ENCODE results near the gene YARS1. TPM values are rescaled to one million over a fixed set of nuclear protein-coding genes. Genes with fewer than 3 reads are reported as not detected.

Gene YARS1
- polyA plus RNA-seq, 3 donors, result 38.1 to 42.7 (median 39.8) TPM

DNA sequence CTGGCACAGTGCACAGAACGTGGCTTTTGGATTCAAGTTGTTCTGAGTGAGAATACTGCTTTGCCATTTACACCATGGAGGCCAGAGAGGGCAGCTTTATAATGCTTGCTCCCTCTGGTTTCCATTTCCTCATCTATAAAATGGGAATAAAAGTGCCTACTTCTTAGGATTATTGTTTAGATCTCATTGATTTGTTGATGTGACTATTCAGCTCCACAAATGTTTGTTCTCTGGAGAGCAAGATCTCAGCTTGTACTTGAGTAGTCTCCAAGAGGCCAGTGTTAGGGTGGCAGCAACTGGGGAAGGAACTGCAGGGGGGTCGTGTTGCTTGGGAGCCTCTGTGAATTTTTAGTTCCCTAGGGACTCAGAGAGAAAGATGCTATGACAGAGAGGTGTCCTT, 55.2 kb downstream of the YARS1 start:
- Histone ChIP-seq H3K27ac (ENCODE audit: low read depth in 1 of 2, low read length in 2 of 2) (no peak overlapping the region), H3K79me2 (ENCODE audit: insufficient read depth, low read length) (no peaks in the 10 kb centered on the region), H3K4me1 (ENCODE audit: control insufficient read depth in 1 of 2, insufficient read depth in 2 of 2, low read length in 2 of 2) (no peaks in the 10 kb centered on the region), H3K9ac (ENCODE audit: insufficient read depth, low read length, poor library complexity, severe bottlenecking) (no peak overlapping the region), H3K4me3 (replicated peaks in 1 of 3; ENCODE audit: low read depth in 2 of 3, low read length in 3 of 3) (no peak overlapping the region), H3K4me2 (replicated peaks; ENCODE audit: extremely low read depth, low read length, poor library complexity, severe bottlenecking) (no peak overlapping the region), H3K36me3 (replicated peaks in 1 of 2; ENCODE audit: control insufficient read depth in 1 of 2, insufficient read depth in 2 of 2, low read length in 2 of 2) (no peaks in the 10 kb centered on the region), H3K27me3 (ENCODE audit: control insufficient read depth in 2 of 2, insufficient read depth in 2 of 2, low read length in 2 of 2) (no peaks in the 10 kb centered on the region), H2AFZ (ENCODE audit: insufficient read depth, low read depth, low read length, poor library complexity, severe bottlenecking) (no peak overlapping the region), H3K9me3 (replicated peaks in 1 of 2; ENCODE audit: control insufficient read depth in 1 of 2, insufficient read depth in 1 of 2, low read length in 2 of 2) (no peaks in the 10 kb centered on the region), H4K20me1 (ENCODE audit: insufficient read depth, low read length) (peaks cover 8% of the 10 kb centered on the region)
- no peak for DNase-seq
- Mint-ChIP-seq H3K9me3 (no peaks in the 10 kb centered on the region), H3K36me3 (peaks cover 0 to 4% of the 10 kb centered on the region in 2 donors), H3K27me3 (ENCODE audit: low read depth in 3 of 3) (peaks cover 0 to 8% (median 2%) of the 10 kb centered on the region in 3 donors), H3K27ac (no peak overlapping the region), H3K4me3 (no peak overlapping the region), H3K4me1 (no peaks in the 10 kb centered on the region)
- TF ChIP-seq, protein P1, sequence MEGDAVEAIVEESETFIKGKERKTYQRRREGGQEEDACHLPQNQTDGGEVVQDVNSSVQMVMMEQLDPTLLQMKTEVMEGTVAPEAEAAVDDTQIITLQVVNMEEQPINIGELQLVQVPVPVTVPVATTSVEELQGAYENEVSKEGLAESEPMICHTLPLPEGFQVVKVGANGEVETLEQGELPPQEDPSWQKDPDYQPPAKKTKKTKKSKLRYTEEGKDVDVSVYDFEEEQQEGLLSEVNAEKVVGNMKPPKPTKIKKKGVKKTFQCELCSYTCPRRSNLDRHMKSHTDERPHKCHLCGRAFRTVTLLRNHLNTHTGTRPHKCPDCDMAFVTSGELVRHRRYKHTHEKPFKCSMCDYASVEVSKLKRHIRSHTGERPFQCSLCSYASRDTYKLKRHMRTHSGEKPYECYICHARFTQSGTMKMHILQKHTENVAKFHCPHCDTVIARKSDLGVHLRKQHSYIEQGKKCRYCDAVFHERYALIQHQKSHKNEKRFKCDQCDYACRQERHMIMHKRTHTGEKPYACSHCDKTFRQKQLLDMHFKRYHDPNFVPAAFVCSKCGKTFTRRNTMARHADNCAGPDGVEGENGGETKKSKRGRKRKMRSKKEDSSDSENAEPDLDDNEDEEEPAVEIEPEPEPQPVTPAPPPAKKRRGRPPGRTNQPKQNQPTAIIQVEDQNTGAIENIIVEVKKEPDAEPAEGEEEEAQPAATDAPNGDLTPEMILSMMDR (IDR thresholded peaks at IDR 0.05), result no peak
- intact Hi-C loops (cut with micrococcal nuclease), result no loop called here
- WGBS (ENCODE audit: insufficient coverage), result no CpG with 5 or more reads among the region's 2 CpGs

DNA sequence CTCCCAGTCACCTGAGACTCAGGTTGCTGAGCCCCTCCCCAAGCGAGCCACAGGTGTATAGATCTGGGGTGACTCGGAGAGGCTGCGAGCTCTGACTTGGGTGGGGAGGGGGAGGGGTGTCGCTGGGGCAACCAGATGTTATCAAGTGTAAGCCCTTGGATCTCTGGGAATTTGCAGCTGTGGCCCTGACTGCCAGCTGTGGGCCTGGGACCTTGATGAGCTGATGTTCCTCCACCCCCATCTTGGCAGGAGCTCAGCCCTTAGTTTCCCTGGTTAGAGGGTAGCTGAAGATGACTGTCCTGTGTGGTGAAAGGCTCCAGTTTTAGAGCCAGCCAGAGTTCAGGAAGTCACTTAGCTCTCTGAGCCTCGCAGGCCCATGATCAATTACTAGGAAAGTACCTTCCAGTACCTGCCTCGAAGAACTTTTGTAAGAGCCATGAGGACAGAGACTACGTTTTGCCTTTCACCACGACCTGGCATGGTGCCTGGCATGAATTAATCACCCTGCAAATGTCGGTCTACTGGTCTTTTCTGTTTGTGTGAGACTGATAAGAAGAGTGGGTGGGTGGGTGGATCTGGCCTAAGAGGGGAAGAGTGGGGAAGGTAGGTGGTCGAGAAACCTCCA, 55.8 kb downstream of the YARS1 start:
- TF ChIP-seq, protein P1 (IDR thresholded peaks at IDR 0.05), result no peak
- Histone ChIP-seq H4K20me1 (ENCODE audit: insufficient read depth, low read length) (peaks cover 8% of the 10 kb centered on the region), H3K9ac (ENCODE audit: insufficient read depth, low read length, poor library complexity, severe bottlenecking) (no peak overlapping the region), H3K4me3 (replicated peaks in 1 of 3; ENCODE audit: low read depth in 2 of 3, low read length in 3 of 3) (no peak overlapping the region), H2AFZ (ENCODE audit: insufficient read depth, low read depth, low read length, poor library complexity, severe bottlenecking) (no peak overlapping the region), H3K4me1 (ENCODE audit: control insufficient read depth in 1 of 2, insufficient read depth in 2 of 2, low read length in 2 of 2) (no peaks in the 10 kb centered on the region), H3K27me3 (ENCODE audit: control insufficient read depth in 2 of 2, insufficient read depth in 2 of 2, low read length in 2 of 2) (no peaks in the 10 kb centered on the region), H3K9me3 (replicated peaks in 1 of 2; ENCODE audit: control insufficient read depth in 1 of 2, insufficient read depth in 1 of 2, low read length in 2 of 2) (no peaks in the 10 kb centered on the region), H3K27ac (ENCODE audit: low read depth in 1 of 2, low read length in 2 of 2) (no peak overlapping the region), H3K79me2 (ENCODE audit: insufficient read depth, low read length) (no peaks in the 10 kb centered on the region), H3K4me2 (replicated peaks; ENCODE audit: extremely low read depth, low read length, poor library complexity, severe bottlenecking) (no peak overlapping the region), H3K36me3 (replicated peaks in 1 of 2; ENCODE audit: control insufficient read depth in 1 of 2, insufficient read depth in 2 of 2, low read length in 2 of 2) (no peaks in the 10 kb centered on the region)
- H3K4me1 Mint-ChIP-seq, result no peaks in the 10 kb centered on the region
- WGBS (ENCODE audit: insufficient coverage), result 2% methylated on average over 4 of the region's 10 CpGs
- peaks cover 0 to 4% of the 10 kb centered on the region in 2 donors for H3K36me3 Mint-ChIP-seq
- no peak overlapping the region for H3K27ac Mint-ChIP-seq
- intact Hi-C loops (cut with micrococcal nuclease), result no loop called here
- peaks cover 2 to 8% (median 2%) of the 10 kb centered on the region in 3 donors for H3K27me3 Mint-ChIP-seq (ENCODE audit: low read depth in 3 of 3)
- DNase-seq, result no peak
- no peaks in the 10 kb centered on the region for H3K9me3 Mint-ChIP-seq
- no peak overlapping the region for H3K4me3 Mint-ChIP-seq

All from CD14-positive monocyte (primary cell).